Neural cell (in vitro differentiated cells): ENCODE results near the gene DOK7. TPM values are rescaled to one million over a fixed set of nuclear protein-coding genes. Genes with fewer than 3 reads are reported as not detected.

Experiments used
- H2AFZ ChIP-seq: fragments of 200-600, 300-800 bp; sonication (generic), shearing (Covaris generic); 2 replicates; pipeline ENCODE4 v1.6.0; 2014; ENCODE audit warnings: low read depth, mild to moderate bottlenecking, antibody characterized with exemption, low read length, moderate library complexity
- H3F3A ChIP-seq: fragments of 200-600 bp; shearing (Covaris generic); 2 replicates; pipeline ENCODE4 v1.6.1; 2016; ENCODE audit warnings: mild to moderate bottlenecking, moderate library complexity, mixed read lengths, antibody characterized with exemption, low read length; ENCODE audit not compliant: insufficient read depth, poor library complexity, severe bottlenecking
- H3K27ac ChIP-seq: fragments of 200-600, 300-800 bp; sonication (generic), shearing (Covaris generic); 2 replicates; pipeline ENCODE4 v1.5.1; 2014; ENCODE audit warnings: mild to moderate bottlenecking, low read length, moderate library complexity
- H3K27me3 ChIP-seq: fragments of 300-800, 200-600 bp; sonication (generic), shearing (Covaris generic); 2 replicates; pipeline ENCODE4 v1.6.0; 2014; ENCODE audit warnings: mild to moderate bottlenecking, low read depth, low read length, moderate library complexity; ENCODE audit not compliant: insufficient read depth
- H3K36me3 ChIP-seq: fragments of 300-800, 200-600 bp; sonication (generic), shearing (Covaris generic); 2 replicates; pipeline ENCODE4 v1.5.1; 2014; ENCODE audit warnings: mild to moderate bottlenecking, antibody characterized with exemption, low read length, moderate library complexity; ENCODE audit not compliant: insufficient read depth
- H3K4me2 ChIP-seq: fragments of 300-800, 200-600 bp; sonication (generic), shearing (Covaris generic); 2 replicates; pipeline ENCODE4 v1.6.0; 2014; ENCODE audit warnings: mild to moderate bottlenecking, low read length
- H3K4me3 ChIP-seq: fragments of 300-800, 200-600 bp; sonication (generic), shearing (Covaris generic); 2 replicates; pipeline ENCODE4 v1.5.1; 2014; ENCODE audit warnings: mild to moderate bottlenecking, low read length, moderate library complexity
- H3K79me2 ChIP-seq: fragments of 200-600 bp; shearing (Covaris generic); replicated peaks from 2 replicates; pipeline ENCODE4 v1.6.0; 2014; ENCODE audit warnings: mild to moderate bottlenecking, low read length, moderate library complexity; ENCODE audit not compliant: insufficient read depth
- H3K9ac ChIP-seq: fragments of 300-800, 200-600 bp; sonication (generic), shearing (Covaris generic); 2 replicates; pipeline ENCODE4 v1.6.1; 2016; ENCODE audit warnings: mild to moderate bottlenecking, low read length, mixed read lengths
- H3K9me2 ChIP-seq: fragments of 200-600 bp; shearing (Covaris generic); 2 replicates; pipeline ENCODE4 v1.6.1; 2016; ENCODE audit warnings: mild to moderate bottlenecking, low read length, mixed read lengths; ENCODE audit not compliant: insufficient read depth
- H3K9me3 ChIP-seq: fragments of 200-600, 300-800 bp; sonication (generic), shearing (Covaris generic); 2 replicates; pipeline ENCODE4 v1.6.1; 2016; ENCODE audit warnings: mild to moderate bottlenecking, mixed run types, low read length, moderate library complexity, mixed read lengths
- H4K20me1 ChIP-seq: fragments of 200-600 bp; shearing (Covaris generic); 2 replicates; pipeline ENCODE4 v1.6.1; 2016; ENCODE audit warnings: mild to moderate bottlenecking, mixed run types; ENCODE audit not compliant: insufficient read depth
- CTCF ChIP-seq: fragments of 450-650 bp; IDR thresholded peaks from 2 replicates; pipeline ENCODE4 v1.5.1; 2014; ENCODE audit warnings: antibody characterized with exemption, mild to moderate bottlenecking, moderate library complexity; ENCODE audit not compliant: poor library complexity, severe bottlenecking
- EP300 ChIP-seq: fragments of 450-650 bp; conservative IDR thresholded peaks from 2 replicates; pipeline ENCODE4 v1.6.1; 2014; ENCODE audit warnings: antibody characterized with exemption, mild to moderate bottlenecking, moderate library complexity; ENCODE audit not compliant: poor library complexity, severe bottlenecking
- EZH2 ChIP-seq: fragments of 200-600, 300-800 bp; shearing (Covaris generic), sonication (generic); IDR thresholded peaks from 2 replicates; pipeline ENCODE4 v1.6.1; 2014; ENCODE audit warnings: antibody characterized with exemption, low read length, borderline replicate concordance, mild to moderate bottlenecking; ENCODE audit not compliant: insufficient read depth, poor library complexity, severe bottlenecking
- MXI1 ChIP-seq: fragments of 450-650 bp; conservative IDR thresholded peaks from 2 replicates; pipeline ENCODE4 v1.6.1; 2014; ENCODE audit warnings: antibody characterized with exemption, mild to moderate bottlenecking; ENCODE audit not compliant: poor library complexity, severe bottlenecking
- POLR2AphosphoS5 ChIP-seq: IDR thresholded peaks from 2 replicates; pipeline ENCODE4 v1.6.1; 2012
- RAD21 ChIP-seq: fragments of 450-650 bp; conservative IDR thresholded peaks from 2 replicates; pipeline ENCODE4 v1.6.1; 2014; ENCODE audit warnings: antibody characterized with exemption, mild to moderate bottlenecking, moderate library complexity
- REST ChIP-seq: IDR thresholded peaks from 2 replicates; pipeline ENCODE4 v1.6.1; 2012; ENCODE audit warnings: borderline replicate concordance
- SMC3 ChIP-seq: fragments of 450-650 bp; conservative IDR thresholded peaks from 2 replicates; pipeline ENCODE4 v1.6.1; 2014; ENCODE audit warnings: antibody characterized with exemption, mild to moderate bottlenecking, moderate library complexity; ENCODE audit not compliant: poor library complexity
- TAF1 ChIP-seq: IDR thresholded peaks from 2 replicates; pipeline ENCODE4 v1.6.1; 2012; ENCODE audit warnings: low read depth
- polyA plus RNA-seq: library from polyadenylated mRNA; depleted of rRNA; stranded (reverse); fragments of >200 nt; gene quantifications from 2 replicates; pipeline ENCODE4 v1.2.3, GENCODE V29; 2014

Gene DOK7
- polyA plus RNA-seq, 1 donor from 2014 or later: 0.66 TPM

- Histone ChIP-seq H2AFZ (no peak overlapping the region), H3K4me2 (no peak overlapping the region), H3K27ac (no peak overlapping the region), H3K36me3 (no peaks in the 10 kb centered on the region), H3K79me2 (no peaks in the 10 kb centered on the region), H3K9ac (no peak overlapping the region), H3K9me2 (no peaks in the 10 kb centered on the region), H3K27me3 (no peaks in the 10 kb centered on the region), H3K4me3 (no peak overlapping the region), H3K9me3 (no peaks in the 10 kb centered on the region), H3F3A (no peaks in the 10 kb centered on the region), H4K20me1 (no peaks in the 10 kb centered on the region)
- TF ChIP-seq CTCF (no peak), EZH2 (no peak), EP300 (no peak)
These were observed 29.8 kb upstream of the DOK7 start for GRCh38 chr4:3433138-3433869.

- no peak for TF ChIP-seq POLR2AphosphoS5
- TF ChIP-seq EP300: no peak
- no peak for TF ChIP-seq RAD21
- TF ChIP-seq EZH2: no peak
- TF ChIP-seq REST: no peak
- TF ChIP-seq SMC3: no peak
- no peak for TF ChIP-seq CTCF
- TF ChIP-seq TAF1: no peak
- TF ChIP-seq MXI1: no peak
- Histone ChIP-seq H3K4me2 (no peak overlapping the region), H2AFZ (no peak overlapping the region), H3K9me2 (no peaks in the 10 kb centered on the region), H3K4me3 (no peak overlapping the region), H3K79me2 (no peaks in the 10 kb centered on the region), H3K27me3 (no peaks in the 10 kb centered on the region), H4K20me1 (no peaks in the 10 kb centered on the region), H3K9me3 (no peaks in the 10 kb centered on the region), H3K27ac (no peak overlapping the region), H3F3A (no peaks in the 10 kb centered on the region), H3K36me3 (no peaks in the 10 kb centered on the region), H3K9ac (no peak overlapping the region)
These were observed 28.0 kb upstream of the DOK7 start for GRCh38 chr4:3434881-3435685.
